H9 (cell line): ENCODE results near the gene ADNP2. TPM values are rescaled to one million over a fixed set of nuclear protein-coding genes. Genes with fewer than 3 reads are reported as not detected.

ENCODE experiments used
- DNase-seq: peaks from one replicate; pipeline ENCODE4 v3.0.0-alpha.2; 2017
- H2AFZ ChIP-seq: one replicate; pipeline ENCODE4 v1.6.1; 2013; ENCODE audit warnings: mild to moderate bottlenecking, low read length, control low read depth, moderate library complexity
- H2AK5ac ChIP-seq: 2 replicates; pipeline ENCODE4 v1.6.1; 2013; ENCODE audit warnings: low read length, control low read depth, mixed read lengths; ENCODE audit not compliant: insufficient read length
- H2BK120ac ChIP-seq: one replicate; pipeline ENCODE4 v1.6.1; 2013; ENCODE audit warnings: low read depth, mild to moderate bottlenecking, low read length, control low read depth, inconsistent platforms; ENCODE audit not compliant: poor library complexity, severe bottlenecking
- H2BK12ac ChIP-seq: 2 replicates; pipeline ENCODE4 v1.6.1; 2013; ENCODE audit warnings: low read length, control low read depth, mixed read lengths, low read depth; ENCODE audit not compliant: insufficient read length
- H2BK15ac ChIP-seq: 2 replicates; pipeline ENCODE4 v1.6.1; 2013; ENCODE audit warnings: low read depth, low read length, control low read depth
- H2BK20ac ChIP-seq: one replicate; pipeline ENCODE4 v1.6.1; 2013; ENCODE audit warnings: low read depth, mild to moderate bottlenecking, low read length, control low read depth, inconsistent platforms; ENCODE audit not compliant: poor library complexity, severe bottlenecking
- H2BK5ac ChIP-seq: 2 replicates; pipeline ENCODE4 v1.6.1; 2013; ENCODE audit warnings: low read length, control low read depth, mixed read lengths; ENCODE audit not compliant: insufficient read length
- H3K14ac ChIP-seq: 2 replicates; pipeline ENCODE4 v1.6.1; 2013; ENCODE audit warnings: low read length, control low read depth; ENCODE audit not compliant: insufficient read depth
- H3K18ac ChIP-seq: 2 replicates; pipeline ENCODE4 v1.6.1; 2013; ENCODE audit warnings: low read depth, mild to moderate bottlenecking, mixed read lengths, low read length, control low read depth; ENCODE audit not compliant: insufficient read length
- H3K23ac ChIP-seq: 2 replicates; pipeline ENCODE4 v1.6.1; 2013; ENCODE audit warnings: low read length, control low read depth, mixed read lengths, low read depth; ENCODE audit not compliant: insufficient read length
- H3K23me2 ChIP-seq: 2 replicates; pipeline ENCODE4 v1.6.1; 2013; ENCODE audit warnings: low read depth, mild to moderate bottlenecking, mixed read lengths, low read length, control low read depth; ENCODE audit not compliant: insufficient read length, poor library complexity, severe bottlenecking
- H3K27ac ChIP-seq: 2 replicates; pipeline ENCODE4 v1.5.1; 2013; ENCODE audit warnings: low read length, control low read depth, mixed read lengths, low read depth; ENCODE audit not compliant: insufficient read length
- H3K27me3 ChIP-seq: 2 replicates; pipeline ENCODE4 v1.6.1; 2013; ENCODE audit warnings: low read length, control low read depth, inconsistent platforms; ENCODE audit not compliant: insufficient read depth
- H3K4ac ChIP-seq: 2 replicates; pipeline ENCODE4 v1.6.1; 2013; ENCODE audit warnings: low read depth, mild to moderate bottlenecking, control low read depth, inconsistent platforms, low read length, moderate library complexity
- H3K4me1 ChIP-seq: 2 replicates; pipeline ENCODE4 v1.6.1; 2013; ENCODE audit warnings: low read length, control low read depth, inconsistent platforms; ENCODE audit not compliant: insufficient read depth
- H3K4me2 ChIP-seq: 2 replicates; pipeline ENCODE4 v1.6.1; 2013; ENCODE audit warnings: low read length, control low read depth, mixed read lengths; ENCODE audit not compliant: insufficient read length, insufficient read depth
- H3K56ac ChIP-seq: 2 replicates; pipeline ENCODE4 v1.6.1; 2013; ENCODE audit warnings: low read depth, mild to moderate bottlenecking, mixed read lengths, low read length, control low read depth; ENCODE audit not compliant: insufficient read length
- H3K79me1 ChIP-seq: 2 replicates; pipeline ENCODE4 v1.6.1; 2013; ENCODE audit warnings: low read depth, mild to moderate bottlenecking, moderate library complexity, low read length, control low read depth, inconsistent platforms; ENCODE audit not compliant: insufficient read depth, poor library complexity, severe bottlenecking
- H3K79me2 ChIP-seq: 2 replicates; pipeline ENCODE4 v1.6.1; 2013; ENCODE audit warnings: low read length, control low read depth, inconsistent platforms; ENCODE audit not compliant: insufficient read depth
- H3K9ac ChIP-seq: 2 replicates; pipeline ENCODE4 v1.6.1; 2013; ENCODE audit warnings: low read length, control low read depth, mixed read lengths; ENCODE audit not compliant: insufficient read length; ENCODE audit errors: extremely low read depth
- H3K9me3 ChIP-seq: one replicate; pipeline ENCODE4 v1.6.1; 2013; ENCODE audit warnings: low read depth, low read length, inconsistent platforms; ENCODE audit not compliant: control insufficient read depth
- H3T11ph ChIP-seq: one replicate; pipeline ENCODE4 v1.6.1; 2013; ENCODE audit warnings: mild to moderate bottlenecking, low read length, control low read depth, inconsistent platforms
- H4K20me1 ChIP-seq: one replicate; pipeline ENCODE4 v1.6.1; 2013; ENCODE audit not compliant: control insufficient read depth, insufficient read length, insufficient read depth
- H4K5ac ChIP-seq: 2 replicates; pipeline ENCODE4 v1.6.1; 2013; ENCODE audit warnings: low read depth, mild to moderate bottlenecking, mixed read lengths, low read length, control low read depth; ENCODE audit not compliant: insufficient read length
- H4K8ac ChIP-seq: replicated peaks from 2 replicates; pipeline ENCODE4 v1.6.1; 2013; ENCODE audit warnings: low read length, control low read depth, mixed read lengths, low read depth; ENCODE audit not compliant: insufficient read length
- H4K91ac ChIP-seq: 2 replicates; pipeline ENCODE4 v1.6.1; 2013; ENCODE audit warnings: low read depth, mild to moderate bottlenecking, moderate library complexity, mixed read lengths, low read length, control low read depth; ENCODE audit not compliant: insufficient read length
- H3K27ac Mint-ChIP-seq, 3 experiments: 2 replicates in 2 of 3; 3 replicates in 1 of 3; pipeline ENCODE4 v1.8.0; 2020 to 2021; ENCODE audit warnings: mixed read lengths in 3 of 3, mild to moderate bottlenecking in 1 of 3, moderate library complexity in 1 of 3
- H3K27me3 Mint-ChIP-seq: 2 replicates; pipeline ENCODE4 v1.8.0; 2021; ENCODE audit warnings: low read depth, mild to moderate bottlenecking, moderate library complexity, mixed read lengths
- H3K36me3 Mint-ChIP-seq, 3 experiments: 2 replicates in 2 of 3; 3 replicates in 1 of 3; pipeline ENCODE4 v1.8.0; 2020 to 2021; ENCODE audit warnings: low read depth in 3 of 3, mixed read lengths in 3 of 3; ENCODE audit not compliant: insufficient read depth in 1 of 3
- H3K4me1 Mint-ChIP-seq, 2 experiments: 2 replicates each; pipeline ENCODE4 v1.8.0; 2020; ENCODE audit warnings: mixed read lengths in 2 of 2
- H3K4me3 Mint-ChIP-seq, 2 experiments: 2 replicates in 1 of 2; 3 replicates in 1 of 2; pipeline ENCODE4 v1.8.0; 2020 to 2021; ENCODE audit warnings: mild to moderate bottlenecking in 2 of 2, mixed read lengths in 2 of 2, moderate library complexity in 1 of 2
- H3K9me3 Mint-ChIP-seq, 2 experiments: 2 replicates in 1 of 2; 3 replicates in 1 of 2; pipeline ENCODE4 v1.8.0; 2020; ENCODE audit warnings: mild to moderate bottlenecking in 2 of 2, mixed read lengths in 2 of 2, moderate library complexity in 1 of 2
- CTCF ChIP-seq: fragments of 200-600 bp; sonication (generic); conservative IDR thresholded peaks from 3 replicates; pipeline ENCODE4 v1.8.0; 2021; ENCODE audit warnings: antibody characterized with exemption, mild to moderate bottlenecking
- whole genome bisulfite sequencing: extraction: QIAGEN DNeasy Blood & Tissue Kit; methylation state at CpG from one replicate; pipeline ENCODE4 v1.1.7; 2013; ENCODE audit warnings: missing lambda C conversion rate, low lambda C conversion rate, mixed read lengths; ENCODE audit not compliant: insufficient read length; ENCODE audit errors: extremely low coverage; 5-methylcytosine and 5-hydroxymethylcytosine counted together
- total RNA-seq: library from RNA; stranded (reverse); gene quantifications from 2 replicates; pipeline ENCODE4 v1.2.1, GENCODE V29; 2021

ADNP2 gene
- total RNA-seq, 1 experiment from 2014 or later: 53.5 TPM

GRCh38 chr18:80107426-80107825 is 1.6 kb upstream of the ADNP2 start:
- H3K27me3 ChIP-seq: no peaks in the 10 kb centered on the region
- no peak overlapping the region for H3K4ac ChIP-seq
- Mint-ChIP-seq H3K4me3 (0 out of 5 replicates have a peak overlapping the region, but pooled peaks of 1 of the 2 experiments have one; percentile 12), H3K36me3 (peaks cover 3 to 6% (median 5%) of the 10 kb centered on the region in 3 experiments), H3K4me1 (peaks cover 60 to 62% of the 10 kb centered on the region in 2 experiments), H3K9me3 (no peaks in the 10 kb centered on the region), H3K27me3 (no peaks in the 10 kb centered on the region), H3K27ac (peak overlapping the region in 1 of 3 experiments; percentile 23; a peak in 1 of 7 replicates)
- no peaks in the 10 kb centered on the region for H3K79me1 ChIP-seq
- H2BK120ac ChIP-seq: no peak overlapping the region
- no peak overlapping the region for H4K8ac ChIP-seq
- no peak overlapping the region for H2BK5ac ChIP-seq
- H3K56ac ChIP-seq: no peak overlapping the region
- no peak overlapping the region for H2BK12ac ChIP-seq
- H2BK15ac ChIP-seq: no peak overlapping the region
- peaks cover 16% of the 10 kb centered on the region for H3K79me2 ChIP-seq
- whole genome bisulfite sequencing: no CpG with 5 or more reads among the region's 10 CpGs
- peaks cover 12% of the 10 kb centered on the region; the same call in 1 of the 2 replicates for H3K4me1 ChIP-seq
- H3K18ac ChIP-seq: no peak overlapping the region
- H3K4me2 ChIP-seq: no peak overlapping the region
- H4K91ac ChIP-seq: no peak overlapping the region
- no peak overlapping the region for H2BK20ac ChIP-seq
- no peak overlapping the region for H4K5ac ChIP-seq
- H2AK5ac ChIP-seq: no peak overlapping the region
- no peaks in the 10 kb centered on the region for H3K23me2 ChIP-seq
- H3K9ac ChIP-seq: no peak overlapping the region
- H3K27ac ChIP-seq: no peak overlapping the region
- no peak overlapping the region for H3K14ac ChIP-seq
- no peak overlapping the region for H2AFZ ChIP-seq
- DNase-seq: no peak
- no peak overlapping the region for H3T11ph ChIP-seq
- TF ChIP-seq CTCF: no peak
- no peaks in the 10 kb centered on the region for H3K9me3 ChIP-seq
- H3K23ac ChIP-seq: no peak overlapping the region
- peaks cover 2% of the 10 kb centered on the region for H4K20me1 ChIP-seq
